GM21447 (cell line): Measurements from ENCODE around the gene LETM1.

Source experiments
- ATAC-seq: cut with Tn5 transposase; IDR thresholded peaks from one replicate; pipeline ENCODE4 v1.9.1; 2021; ENCODE audit not compliant: unreplicated experiment

LETM1 gene

GRCh38 chr4:1783015-1783414, 72.9 kb downstream of the LETM1 start:
- ATAC-seq, result no peak

- ATAC-seq, result no peak
Observed at GRCh38 chr4:1780435-1780834, 75.5 kb downstream of the LETM1 start.

- ATAC-seq, result no peak
Observed at GRCh38 chr4:1779588-1780382, 76.2 kb downstream of the LETM1 start.

GRCh38 chr4:1778642-1779392, 77.1 kb downstream of the LETM1 start:
- ATAC-seq, result no peak

GRCh38 chr4:1777822-1778641, 77.9 kb downstream of the LETM1 start:
- no peak for ATAC-seq

- ATAC-seq, result no peak
Observed at GRCh38 chr4:1776521-1777161, 79.3 kb downstream of the LETM1 start.

- no peak for ATAC-seq
Observed at GRCh38 chr4:1775731-1776500, 80.0 kb downstream of the LETM1 start.

- no peak for ATAC-seq
Observed at GRCh38 chr4:1773754-1774153, 82.2 kb downstream of the LETM1 start.

GRCh38 chr4:1772853-1773538, 83.0 kb downstream of the LETM1 start:
- ATAC-seq, result no peak

GRCh38 chr4:1771555-1772305, 84.2 kb downstream of the LETM1 start:
- no peak for ATAC-seq

GRCh38 chr4:1770791-1771231, 85.1 kb downstream of the LETM1 start:
- ATAC-seq, result no peak

GRCh38 chr4:1770245-1770644, 85.7 kb downstream of the LETM1 start:
- no peak for ATAC-seq

GRCh38 chr4:1769692-1770091, 86.3 kb downstream of the LETM1 start:
- no peak for ATAC-seq

- no peak for ATAC-seq
Observed at GRCh38 chr4:1768367-1769034, 87.5 kb downstream of the LETM1 start.

GRCh38 chr4:1767770-1768366, 88.1 kb downstream of the LETM1 start:
- ATAC-seq, result no peak

- ATAC-seq, result no peak
Observed at GRCh38 chr4:1767061-1767769, 88.7 kb downstream of the LETM1 start.
